Uterus (tissue), 2 donors: ENCODE results near the gene DEAF1.

Source experiments
- CTCF ChIP-seq, 4 experiments: fragments of 200-600 bp in 2 of 4; fragments of 450-650 bp in 2 of 4; sonication (generic) in 2 of 4; IDR thresholded peaks; one replicate each; pipeline ENCODE4 v1.5.1; 2016 to 2019; ENCODE audit warnings: antibody characterized with exemption in 4 of 4, mild to moderate bottlenecking in 2 of 4, moderate library complexity in 1 of 4
- POLR2A ChIP-seq, 2 donors: fragments of 450-650 bp; IDR thresholded peaks; one replicate each; pipeline ENCODE4 v1.6.1; 2016; ENCODE audit warnings: antibody characterized with exemption in 2 of 2, mild to moderate bottlenecking in 1 of 2, moderate library complexity in 1 of 2

- TF ChIP-seq CTCF (IDR thresholded peaks at IDR 0.05), result no peak
- no peak for TF ChIP-seq POLR2A (IDR thresholded peaks at IDR 0.05)
Measured at GRCh38 chr11:673866-674265, 21.2 kb downstream of the DEAF1 start.
